Midbrain (tissue), 1 donor: ENCODE results near the gene ARHGAP31.
"Not testable (repeated sequence)": the region's sequence is repeated elsewhere in the genome, so short reads cannot be mapped to it uniquely, and the experiment has no call there.

ENCODE experiments used
- DNase-seq: peaks from one replicate; lab custom pipeline; 2025; lab: John Stamatoyannopoulos, UW

The ARHGAP31 gene

DNA sequence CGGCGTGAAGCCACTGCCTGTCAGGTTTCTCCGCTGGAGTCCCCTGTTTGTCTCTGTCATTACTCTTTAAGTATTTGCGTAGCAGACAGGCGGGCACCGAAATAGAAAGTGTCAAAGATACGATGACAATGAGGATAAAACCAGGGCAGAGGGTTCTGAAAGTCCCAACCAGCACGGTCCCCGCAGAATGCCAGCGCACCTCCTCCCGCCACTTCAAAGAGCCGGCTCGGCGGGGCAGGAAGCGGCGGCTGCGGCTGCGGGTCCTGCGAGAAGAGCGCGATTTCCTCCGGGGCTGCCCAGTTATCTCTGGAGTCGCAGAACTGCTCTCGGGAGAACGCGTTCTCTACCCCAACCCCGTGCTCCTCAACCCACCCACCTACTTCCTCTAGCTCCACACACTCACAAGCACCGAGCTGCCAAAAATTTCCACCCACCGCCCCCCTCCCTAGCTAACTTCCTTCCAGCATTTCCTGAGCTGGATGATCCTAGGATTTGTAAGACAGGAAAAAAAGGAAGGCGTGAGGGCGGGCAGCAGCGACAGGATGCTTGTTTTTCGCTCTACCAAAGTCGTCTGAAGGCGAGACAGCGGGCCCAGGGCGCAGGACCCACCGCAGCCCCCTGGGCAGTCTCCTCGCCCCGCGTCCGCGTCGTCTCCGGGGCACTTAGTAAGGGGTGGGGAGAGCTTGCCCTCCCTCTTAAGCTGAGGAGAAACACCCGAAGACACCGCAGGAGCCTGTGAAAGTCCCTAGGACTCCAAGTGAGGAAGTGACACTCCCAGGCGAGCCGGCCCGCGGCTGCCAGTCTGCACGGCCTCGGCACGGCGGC is at the start of gene ARHGAP31:
TSS of gene ARHGAP31 (plus strand) at position 513 of the 825 bp plus-strand sequence. CDS start 522 bp downstream, outside the sequence.
- peak; percentile 21 for DNase-seq

DNA sequence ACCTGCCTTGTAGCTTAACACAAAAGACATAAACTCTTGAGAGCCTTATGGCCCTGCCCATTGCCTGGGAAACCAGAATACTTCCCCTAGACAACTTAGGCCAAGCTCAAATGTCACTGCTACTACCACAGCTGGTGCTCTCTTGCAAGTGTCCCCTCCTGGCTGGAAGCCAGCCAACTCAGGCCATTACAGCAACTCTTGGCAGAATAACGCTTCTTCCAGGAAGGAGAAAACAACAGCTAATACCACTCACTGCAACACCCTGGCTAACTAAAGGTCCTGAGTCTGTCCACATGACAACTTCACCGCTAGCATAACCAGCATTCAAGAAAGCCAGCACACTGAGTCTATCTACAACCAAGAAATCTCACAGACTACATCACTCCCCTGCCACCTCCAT is 48.4 kb upstream of the ARHGAP31 start:
- no peak for DNase-seq

DNA sequence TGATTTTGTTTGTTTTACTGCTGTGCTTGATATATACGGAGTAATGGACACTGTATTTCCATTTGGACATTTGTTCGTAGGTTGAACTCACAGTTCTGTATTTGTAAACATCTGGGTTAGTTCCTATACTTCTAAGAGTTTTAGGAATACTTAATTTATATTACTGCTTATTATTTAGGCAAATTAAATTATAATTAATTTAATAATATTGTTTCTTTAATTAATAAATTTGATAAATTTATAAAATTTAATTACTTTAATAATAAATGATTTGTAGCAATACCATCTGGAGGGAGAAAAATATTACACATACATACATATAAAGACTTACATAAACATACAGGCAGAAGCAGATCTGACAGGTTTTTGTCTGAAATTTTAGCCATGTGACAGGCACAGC is 39.0 kb upstream of the ARHGAP31 start:
- DNase-seq, result no peak

DNA sequence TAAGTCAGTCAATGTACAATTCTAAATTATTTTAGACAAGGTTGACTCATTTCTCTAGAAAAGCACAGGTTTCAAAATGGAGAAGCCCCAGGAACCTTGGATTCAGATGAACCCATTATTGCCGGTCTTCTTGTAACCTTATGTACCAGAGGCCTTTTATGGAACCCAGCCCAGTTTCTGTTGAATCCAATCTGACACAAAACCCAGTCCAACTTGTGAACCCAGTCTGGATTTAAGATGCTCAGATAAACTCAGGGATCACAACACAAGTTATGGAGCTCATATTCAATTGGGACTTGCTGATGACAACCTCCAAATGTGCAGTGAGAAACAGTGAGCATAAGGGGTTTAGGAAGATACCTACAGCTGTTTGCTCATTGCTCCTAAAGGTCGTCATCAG is 37.1 kb upstream of the ARHGAP31 start:
- DNase-seq, result no peak

DNA sequence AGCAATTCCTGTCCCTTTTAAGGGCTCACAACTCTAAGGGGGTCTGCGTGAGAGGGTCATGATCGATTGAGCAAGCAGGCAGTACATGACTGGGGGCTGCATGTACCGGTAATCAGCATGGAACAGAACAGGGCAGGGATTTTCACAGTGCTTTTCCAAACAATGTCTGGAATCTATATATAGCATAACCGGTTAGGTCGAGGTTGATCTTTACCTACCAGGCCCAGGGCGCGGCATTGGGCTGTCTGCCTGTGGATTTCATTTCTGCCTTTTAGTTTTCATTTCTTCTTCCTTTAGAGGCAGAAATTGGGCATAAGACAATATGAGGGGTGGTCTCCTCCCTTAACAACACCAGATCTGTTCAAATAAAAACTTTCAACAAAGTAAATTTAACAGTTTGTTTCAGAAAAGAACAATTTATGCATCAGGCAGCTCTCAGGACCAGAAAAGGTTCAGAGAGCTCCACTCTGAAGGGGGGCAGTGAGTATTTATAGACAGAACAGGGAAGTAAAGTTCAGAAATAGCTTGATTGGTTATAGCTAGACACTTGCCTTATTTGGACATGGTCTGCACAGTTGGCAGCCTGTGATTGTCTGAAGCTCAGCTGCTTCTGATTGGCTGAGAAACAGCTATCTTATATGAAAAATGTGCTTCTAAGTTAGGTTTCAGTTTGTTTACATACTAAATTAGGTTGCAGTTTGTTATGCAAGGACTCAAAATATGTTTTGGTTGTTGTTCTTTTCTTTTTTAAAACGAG is 36.4 kb upstream of the ARHGAP31 start:
- DNase-seq, result no peak

DNA sequence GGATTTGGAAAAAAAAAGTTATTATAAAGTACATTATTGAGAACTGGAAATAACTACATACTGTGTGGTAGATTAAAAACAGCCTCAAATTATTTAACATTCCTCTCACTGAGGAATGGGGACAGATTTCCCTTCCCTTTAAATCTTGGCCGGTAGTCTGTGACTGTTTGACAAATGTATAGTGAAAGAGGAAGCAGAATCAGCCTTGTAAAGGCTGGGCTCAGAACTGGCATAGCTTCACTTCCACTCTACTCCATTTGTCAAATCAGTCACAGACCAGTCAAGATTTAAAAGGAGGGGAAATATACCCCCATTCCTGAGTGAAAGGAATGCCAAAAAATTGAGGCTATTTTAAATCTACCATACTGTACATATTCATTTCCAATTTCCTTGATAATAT is 35.3 kb upstream of the ARHGAP31 start:
- peak; percentile 15 for DNase-seq

GRCh38 chr3:119259821-119260220 is 34.4 kb upstream of the ARHGAP31 start:
- DNase-seq, result no peak

DNA sequence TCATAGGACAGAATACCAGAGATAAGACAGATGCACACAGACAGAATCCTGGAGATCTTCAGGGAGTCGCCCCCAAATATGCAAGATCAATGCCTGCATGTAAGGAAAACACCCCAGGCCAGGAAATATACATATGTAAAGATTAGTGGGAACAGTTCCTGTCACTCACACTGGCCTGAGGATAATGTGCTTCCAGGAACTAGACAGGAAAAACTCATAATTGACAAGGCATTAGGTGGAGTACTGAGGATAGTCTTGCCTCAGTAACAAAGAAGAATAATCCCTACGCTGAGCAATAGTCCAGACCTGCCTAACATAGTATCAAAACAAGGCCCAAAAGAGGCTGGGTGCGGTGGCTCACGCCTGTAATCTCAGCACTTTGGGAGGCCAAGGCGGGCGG is 33.1 kb upstream of the ARHGAP31 start:
- DNase-seq, result no peak

DNA sequence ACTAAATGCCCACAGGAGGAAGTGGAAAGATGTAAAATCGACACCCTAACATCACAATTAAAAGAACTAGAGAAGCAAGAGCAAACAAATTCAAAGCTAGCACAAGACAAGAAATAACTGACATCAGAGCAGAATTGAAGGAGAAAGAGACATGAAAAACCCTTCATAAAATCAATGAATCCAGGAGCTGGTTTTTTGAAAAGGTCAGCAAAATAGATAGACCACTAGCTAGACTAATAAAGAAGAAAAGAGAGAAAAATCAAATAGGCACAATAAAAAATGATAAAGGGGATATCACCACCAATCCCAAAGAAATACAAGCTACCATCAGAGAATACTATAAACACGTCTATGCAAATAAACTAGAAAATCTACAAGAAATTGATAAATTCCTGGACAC is 24.0 kb upstream of the ARHGAP31 start:
- DNase-seq, result not testable (repeated sequence)

GRCh38 chr3:119276680-119277079 is 17.5 kb upstream of the ARHGAP31 start:
- no peak for DNase-seq

GRCh38 chr3:119279101-119279554 is 15.1 kb upstream of the ARHGAP31 start:
- peak; percentile 58 for DNase-seq

GRCh38 chr3:119279584-119280243 is 14.5 kb upstream of the ARHGAP31 start:
- DNase-seq, result peak; percentile 37

GRCh38 chr3:119288669-119289403 is 5.3 kb upstream of the ARHGAP31 start:
- no peak for DNase-seq

- DNase-seq, result no peak
Observed at GRCh38 chr3:119289404-119289770, 4.8 kb upstream of the ARHGAP31 start.

DNA sequence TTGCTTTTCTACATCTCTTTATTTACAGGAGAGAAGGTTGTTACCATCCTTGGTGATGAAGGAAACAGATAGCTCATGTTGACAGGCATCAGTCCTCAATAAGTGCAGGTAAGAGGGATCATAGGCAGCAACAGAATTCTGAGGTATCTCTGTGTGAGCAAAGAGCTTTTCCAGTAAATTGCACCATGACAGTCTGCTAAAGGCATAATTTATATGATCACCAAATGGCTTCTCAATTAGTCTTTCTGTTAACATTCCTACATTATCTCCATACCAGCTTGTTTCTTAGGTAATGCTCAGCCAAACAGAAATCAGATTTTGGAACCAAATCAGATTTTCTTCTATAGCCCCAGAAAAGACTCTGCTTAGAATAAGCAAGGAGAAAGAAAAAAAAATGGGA is 3.6 kb upstream of the ARHGAP31 start:
- no peak for DNase-seq

DNA sequence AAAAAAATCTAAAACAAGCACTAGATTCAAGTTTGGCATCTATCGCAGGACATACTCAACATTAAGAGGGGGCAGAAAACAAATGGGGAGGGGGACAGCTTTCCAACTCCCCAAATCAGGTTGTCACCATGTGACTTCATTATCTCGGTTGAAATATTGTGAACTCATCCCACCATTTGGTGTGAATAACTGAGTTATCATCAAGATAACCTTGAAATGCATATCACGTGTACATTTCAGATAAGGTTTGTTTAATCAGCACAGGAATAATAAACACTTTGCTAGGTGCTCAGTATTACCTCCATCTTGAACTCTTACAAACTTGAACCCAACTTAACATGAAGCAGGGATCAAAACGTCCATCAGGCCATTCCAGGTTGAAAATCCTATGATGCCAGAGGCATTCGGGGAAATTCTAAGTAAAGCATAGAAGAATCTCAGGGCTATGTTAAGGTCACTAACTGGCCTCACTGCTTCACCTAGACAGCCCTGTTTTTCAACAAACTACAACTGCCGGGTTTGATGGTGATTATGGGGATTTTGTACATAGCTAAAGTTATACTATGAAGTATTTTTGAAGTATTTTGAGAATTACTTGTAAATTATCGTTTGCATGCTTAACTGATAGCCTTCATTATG is 3.0 kb upstream of the ARHGAP31 start:
- DNase-seq, result no peak

DNA sequence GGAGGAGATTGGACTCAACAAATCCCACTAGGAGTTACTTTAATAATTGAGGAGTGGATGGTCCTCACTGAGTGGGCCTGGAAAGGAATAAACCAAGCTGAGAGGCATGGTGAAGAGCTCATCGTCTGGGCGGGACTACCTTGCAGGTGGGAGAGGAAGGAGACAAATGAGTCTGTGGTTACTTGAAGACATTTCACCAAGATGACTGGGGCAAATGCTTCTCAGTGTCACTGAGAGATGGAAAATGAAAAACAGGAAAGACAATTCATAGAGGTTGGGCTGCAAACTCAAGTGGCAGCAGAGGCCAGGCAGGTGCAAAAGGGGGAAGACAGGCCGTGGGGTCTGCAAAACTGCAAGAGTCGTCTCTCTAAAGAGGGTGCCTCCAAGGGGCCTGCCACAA is 1.5 kb upstream of the ARHGAP31 start:
- no peak for DNase-seq

DNA sequence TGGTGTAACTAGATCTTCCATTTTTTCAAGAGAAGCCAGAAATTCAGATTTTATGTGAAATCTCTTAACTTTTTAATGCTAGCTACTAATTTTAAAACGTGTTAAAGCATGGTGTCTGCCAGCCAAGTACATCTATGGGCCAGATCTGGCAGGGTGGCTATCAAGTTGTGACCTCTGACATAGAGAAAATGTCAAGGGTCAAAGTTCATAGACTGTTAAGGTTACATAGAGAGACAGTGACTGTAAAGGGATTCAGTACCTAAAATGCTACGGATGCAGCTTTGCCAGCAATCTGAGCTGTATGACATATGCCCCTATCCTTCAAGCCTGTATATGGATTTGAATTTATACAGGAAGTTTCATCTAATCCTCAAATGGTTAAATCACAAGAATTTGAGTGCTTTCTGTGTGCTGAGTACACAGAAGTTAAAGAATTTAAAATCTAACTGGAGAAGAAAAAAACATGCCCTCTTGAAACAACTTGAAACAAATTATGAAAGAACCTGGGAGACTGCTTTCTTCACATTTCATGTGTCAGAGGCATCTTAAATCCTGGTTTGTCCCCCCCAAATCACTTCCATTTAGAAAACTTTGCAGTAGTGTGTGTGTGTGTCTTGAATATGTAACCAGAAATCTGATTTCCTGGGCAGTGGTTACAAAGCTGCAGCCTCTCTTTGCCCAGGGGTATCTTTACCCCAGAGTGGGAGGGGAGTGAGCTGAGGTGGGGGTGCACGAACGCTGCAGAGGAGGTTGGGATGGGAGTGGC is 895 bp upstream of the ARHGAP31 start:
- DNase-seq, result no peak

DNA sequence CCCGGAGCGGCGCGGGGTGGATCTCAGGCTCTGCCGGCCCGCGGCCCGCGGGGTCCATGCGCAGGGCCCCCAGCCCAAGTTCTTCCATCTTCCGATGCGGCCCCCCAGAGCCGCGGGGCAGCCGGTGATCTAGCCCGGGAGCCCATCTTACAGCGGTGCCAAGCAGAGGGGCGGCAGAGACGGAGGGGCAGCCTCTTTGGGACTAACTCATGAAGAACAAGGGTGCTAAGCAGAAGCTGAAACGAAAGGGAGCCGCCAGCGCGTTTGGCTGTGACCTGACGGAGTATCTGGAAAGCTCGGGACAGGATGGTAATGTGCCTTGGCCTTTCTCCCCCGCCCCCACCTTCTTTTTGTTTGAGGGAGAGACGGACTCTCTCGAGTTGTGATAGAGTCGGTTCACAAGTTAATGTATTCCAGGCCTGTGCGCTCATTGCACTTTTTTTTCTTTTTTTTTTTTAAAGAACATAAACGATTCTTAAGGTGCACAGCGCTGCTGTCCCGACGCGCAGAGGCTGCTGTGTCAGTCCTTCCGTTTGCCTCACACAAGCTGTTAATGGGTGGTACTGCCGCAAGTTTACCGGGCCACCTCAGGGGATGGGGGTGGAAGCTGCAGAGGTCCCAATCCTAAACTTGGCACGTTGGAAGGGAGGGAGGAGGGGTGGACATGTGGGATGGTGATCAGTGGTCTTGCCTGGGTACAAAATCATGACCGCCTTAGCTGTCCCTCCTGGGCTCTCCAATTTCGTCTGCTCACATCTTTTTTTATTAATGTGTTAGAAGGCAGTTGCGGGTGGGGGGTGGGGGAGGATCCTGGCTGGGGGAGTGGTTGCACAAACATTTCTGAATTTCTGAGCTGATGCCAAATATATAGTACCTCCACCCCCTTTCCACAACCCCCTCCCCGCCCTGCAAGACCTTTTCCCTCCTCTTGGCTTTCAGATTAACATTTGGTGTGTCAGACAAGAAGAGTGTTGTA is 801 bp downstream of the ARHGAP31 start:
- peak; percentile 29 for DNase-seq
